ENCODE data around the gene PRKG1. TPM values are rescaled to one million over a fixed set of nuclear protein-coding genes. Genes with fewer than 3 reads are reported as not detected.

Gene PRKG1
- total RNA-seq, 1 experiment from 2014 or later: 16.5 TPM

GRCh38 chr10:51297438-51297837 lies 223.2 kb downstream of the PRKG1 start:
- H3K27ac Mint-ChIP-seq: no peak overlapping the region
- peaks cover 12% of the 10 kb centered on the region for H3K4me1 Mint-ChIP-seq
- no peak for TF ChIP-seq ZNF232 (CRISPR knock-in tag; IDR thresholded peaks at IDR 0.05)
- TF ChIP-seq MXD4 (CRISPR knock-in tag; IDR thresholded peaks at IDR 0.05; ENCODE audit: borderline replicate concordance): no peak
- TF ChIP-seq PRRX2 (CRISPR knock-in tag; IDR thresholded peaks at IDR 0.05): no peak
- TF ChIP-seq, protein P1, sequence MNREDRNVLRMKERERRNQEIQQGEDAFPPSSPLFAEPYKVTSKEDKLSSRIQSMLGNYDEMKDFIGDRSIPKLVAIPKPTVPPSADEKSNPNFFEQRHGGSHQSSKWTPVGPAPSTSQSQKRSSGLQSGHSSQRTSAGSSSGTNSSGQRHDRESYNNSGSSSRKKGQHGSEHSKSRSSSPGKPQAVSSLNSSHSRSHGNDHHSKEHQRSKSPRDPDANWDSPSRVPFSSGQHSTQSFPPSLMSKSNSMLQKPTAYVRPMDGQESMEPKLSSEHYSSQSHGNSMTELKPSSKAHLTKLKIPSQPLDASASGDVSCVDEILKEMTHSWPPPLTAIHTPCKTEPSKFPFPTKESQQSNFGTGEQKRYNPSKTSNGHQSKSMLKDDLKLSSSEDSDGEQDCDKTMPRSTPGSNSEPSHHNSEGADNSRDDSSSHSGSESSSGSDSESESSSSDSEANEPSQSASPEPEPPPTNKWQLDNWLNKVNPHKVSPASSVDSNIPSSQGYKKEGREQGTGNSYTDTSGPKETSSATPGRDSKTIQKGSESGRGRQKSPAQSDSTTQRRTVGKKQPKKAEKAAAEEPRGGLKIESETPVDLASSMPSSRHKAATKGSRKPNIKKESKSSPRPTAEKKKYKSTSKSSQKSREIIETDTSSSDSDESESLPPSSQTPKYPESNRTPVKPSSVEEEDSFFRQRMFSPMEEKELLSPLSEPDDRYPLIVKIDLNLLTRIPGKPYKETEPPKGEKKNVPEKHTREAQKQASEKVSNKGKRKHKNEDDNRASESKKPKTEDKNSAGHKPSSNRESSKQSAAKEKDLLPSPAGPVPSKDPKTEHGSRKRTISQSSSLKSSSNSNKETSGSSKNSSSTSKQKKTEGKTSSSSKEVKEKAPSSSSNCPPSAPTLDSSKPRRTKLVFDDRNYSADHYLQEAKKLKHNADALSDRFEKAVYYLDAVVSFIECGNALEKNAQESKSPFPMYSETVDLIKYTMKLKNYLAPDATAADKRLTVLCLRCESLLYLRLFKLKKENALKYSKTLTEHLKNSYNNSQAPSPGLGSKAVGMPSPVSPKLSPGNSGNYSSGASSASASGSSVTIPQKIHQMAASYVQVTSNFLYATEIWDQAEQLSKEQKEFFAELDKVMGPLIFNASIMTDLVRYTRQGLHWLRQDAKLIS (CRISPR knock-in tag; IDR thresholded peaks at IDR 0.05; ENCODE audit: borderline replicate concordance): no peak
- H3K36me3 Mint-ChIP-seq: no peaks in the 10 kb centered on the region
- DNase-seq (ENCODE audit: low spot score): no peak
- no peaks in the 10 kb centered on the region for H3K27me3 Mint-ChIP-seq (ENCODE audit: low read depth)
- POLR2A ChIA-PET: no interaction called here
- H3K9me3 Mint-ChIP-seq: peaks cover 13% of the 10 kb centered on the region
- ATAC-seq: no peak
- no peak overlapping the region for H3K4me3 Mint-ChIP-seq
- CTCF ChIA-PET: no interaction called here

GRCh38 chr10:51300617-51301304 lies 226.5 kb downstream of the PRKG1 start:
- Mint-ChIP-seq H3K27ac (0 out of 2 replicates have a peak overlapping the region, but pooled peaks have one; percentile 3), H3K4me3 (no peak overlapping the region), H3K27me3 (ENCODE audit: low read depth) (no peaks in the 10 kb centered on the region), H3K9me3 (peaks cover 4% of the 10 kb centered on the region), H3K36me3 (0 out of 2 replicates have a peak, but pooled peaks cover 2% of the 10 kb centered on the region), H3K4me1 (peaks cover 12% of the 10 kb centered on the region)
- no peak for TF ChIP-seq ZNF425 (CRISPR knock-in tag; conservative IDR thresholded peaks at IDR 0.05)
- no peak for TF ChIP-seq ZNF219 (CRISPR knock-in tag; IDR thresholded peaks at IDR 0.05; ENCODE audit: borderline replicate concordance)
- DNase-seq (ENCODE audit: low spot score) (no peak), ATAC-seq (no peak; the same call in 1 of the 2 replicates)
- POLR2A ChIA-PET: no interaction called here
- CTCF ChIA-PET: no interaction called here

DNA sequence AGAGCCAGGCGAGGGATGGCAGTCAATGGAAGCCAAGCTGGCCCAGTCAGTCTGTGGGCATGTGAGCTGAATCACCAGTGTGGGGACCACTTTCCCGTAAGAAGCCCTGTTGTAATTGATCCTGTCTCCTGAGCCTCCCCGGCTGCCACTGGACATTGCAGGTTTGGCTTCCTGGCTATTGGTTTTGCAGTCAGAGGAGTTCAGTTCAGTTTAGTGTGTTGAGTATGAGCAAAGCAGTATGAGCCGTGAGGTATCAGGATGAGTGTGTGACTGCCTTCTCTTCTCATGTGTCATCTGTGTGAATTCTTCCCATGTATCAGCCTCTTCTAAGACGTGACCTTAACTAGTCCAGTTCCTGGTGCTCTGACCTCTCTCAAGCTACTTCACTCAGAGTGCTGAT lies 227.4 kb downstream of the PRKG1 start:
- POLR2A ChIA-PET: interaction anchor here (0.6 kb wide), 1 partner anchor 149 kb away, joined by 6 read pairs; no protein-coding TSS in a partner anchor
- H3K9me3 Mint-ChIP-seq: peaks cover 4% of the 10 kb centered on the region
- peaks cover 12% of the 10 kb centered on the region for H3K4me1 Mint-ChIP-seq
- H3K36me3 Mint-ChIP-seq: 0 out of 2 replicates have a peak, but pooled peaks cover 2% of the 10 kb centered on the region
- no peak overlapping the region for H3K27ac Mint-ChIP-seq
- ATAC-seq (no peak; the same call in 1 of the 2 replicates), DNase-seq (ENCODE audit: low spot score) (no peak)
- H3K4me3 Mint-ChIP-seq: no peak overlapping the region
- CTCF ChIA-PET: no interaction called here
- no peaks in the 10 kb centered on the region for H3K27me3 Mint-ChIP-seq (ENCODE audit: low read depth)
- TF ChIP-seq TP53 (CRISPR knock-in tag; IDR thresholded peaks at IDR 0.05): no peak
- no peak for TF ChIP-seq RORB (CRISPR knock-in tag; IDR thresholded peaks at IDR 0.05)
- TF ChIP-seq OVOL2 (CRISPR knock-in tag; IDR thresholded peaks at IDR 0.05; ENCODE audit: borderline replicate concordance): no peak
- no peak for TF ChIP-seq USF1 (CRISPR knock-in tag; IDR thresholded peaks at IDR 0.05)
- no peak for TF ChIP-seq TEAD1 (CRISPR knock-in tag; IDR thresholded peaks at IDR 0.05)
- no peak for TF ChIP-seq ZBTB43 (CRISPR knock-in tag; IDR thresholded peaks at IDR 0.05)
- no peak for TF ChIP-seq NR3C1 (CRISPR knock-in tag; conservative IDR thresholded peaks at IDR 0.05; ENCODE audit: low read depth)
- no peak for TF ChIP-seq PREB (CRISPR knock-in tag; IDR thresholded peaks at IDR 0.05; ENCODE audit: borderline replicate concordance)
- TF ChIP-seq NR2C2 (CRISPR knock-in tag; IDR thresholded peaks at IDR 0.05): no peak
- no peak for TF ChIP-seq GABPB1 (CRISPR knock-in tag; IDR thresholded peaks at IDR 0.05)
- TF ChIP-seq E2F1 (CRISPR knock-in tag; IDR thresholded peaks at IDR 0.05): no peak

All from WTC11 (cell line).